Calu3 (cell line): ENCODE data around the gene ZXDC. TPM values are rescaled to one million over a fixed set of nuclear protein-coding genes. Genes with fewer than 3 reads are reported as not detected.

Experiments used
- BruUV-seq: library from RNA; stranded (reverse); fragments of 400-500 nt; replicated peaks from 2 replicates; lab custom pipeline; 2021; lab: Mats Ljungman, UMichigan
- CTCF ChIA-PET: fragments of 300-600 bp; sonication (Branson Sonifier 250); formaldehyde crosslinking; loops from one replicate; lab custom pipeline; 2022; ENCODE audit warnings: antibody characterized with exemption; lab: Charles Lee
- DNase-seq: peaks from one replicate; pipeline ENCODE4 v3.0.0; 2022
- H3K27ac Mint-ChIP-seq: one replicate; pipeline ENCODE4 v1.8.0; 2022; ENCODE audit warnings: mixed read lengths; ENCODE audit not compliant: unreplicated experiment
- H3K27me3 Mint-ChIP-seq: one replicate; pipeline ENCODE4 v1.8.0; 2022; ENCODE audit warnings: mixed read lengths; ENCODE audit not compliant: unreplicated experiment
- H3K36me3 Mint-ChIP-seq: one replicate; pipeline ENCODE4 v1.8.0; 2022; ENCODE audit warnings: mild to moderate bottlenecking, moderate library complexity, mixed read lengths; ENCODE audit not compliant: insufficient read depth, unreplicated experiment
- H3K4me1 Mint-ChIP-seq: one replicate; pipeline ENCODE4 v1.8.0; 2022; ENCODE audit warnings: mild to moderate bottlenecking, low read depth, mixed read lengths; ENCODE audit not compliant: unreplicated experiment
- H3K4me3 Mint-ChIP-seq: one replicate; pipeline ENCODE4 v1.8.0; 2022; ENCODE audit warnings: mild to moderate bottlenecking, low read depth, moderate library complexity, mixed read lengths; ENCODE audit not compliant: unreplicated experiment
- H3K9me3 Mint-ChIP-seq: one replicate; pipeline ENCODE4 v1.8.0; 2022; ENCODE audit warnings: low read depth, mixed read lengths; ENCODE audit not compliant: unreplicated experiment
- intact Hi-C: fragments of 100-400 bp; cut with micrococcal nuclease; formaldehyde crosslinking; loops from one replicate; pipeline ENCODE4 v1.10.0; 2022; ENCODE audit not compliant: unreplicated experiment
- total RNA-seq: library from RNA; stranded (reverse); gene quantifications from 2 replicates; pipeline ENCODE4 v1.2.3, GENCODE V29; 2022
- TF ChIP-seq, protein P1 (sequence below): fragments of 200-600 bp; IDR thresholded peaks from one replicate; pipeline ENCODE4 v1.8.0; 2022; ENCODE audit warnings: antibody characterized with exemption; ENCODE audit not compliant: unreplicated experiment

Gene ZXDC
- total RNA-seq, 1 experiment from 2014 or later, result 63.8 TPM

DNA sequence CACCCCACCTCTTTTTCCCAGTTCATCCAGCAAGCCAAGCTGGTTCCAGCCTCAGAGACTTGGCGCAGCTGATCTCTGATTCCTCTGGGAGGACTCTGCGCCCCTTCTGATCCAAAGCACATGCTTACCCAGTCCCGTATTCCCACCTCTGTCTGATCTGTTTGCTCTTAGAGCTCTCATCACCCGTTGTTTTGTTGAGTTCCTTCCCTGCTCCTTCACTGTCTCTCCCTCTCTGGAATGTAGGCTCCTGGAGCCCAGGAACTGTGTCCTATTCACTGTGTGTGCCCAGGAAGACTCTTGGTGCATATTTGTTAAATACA, 1.3 kb upstream of the ZXDC start:
- TF ChIP-seq, protein P1, sequence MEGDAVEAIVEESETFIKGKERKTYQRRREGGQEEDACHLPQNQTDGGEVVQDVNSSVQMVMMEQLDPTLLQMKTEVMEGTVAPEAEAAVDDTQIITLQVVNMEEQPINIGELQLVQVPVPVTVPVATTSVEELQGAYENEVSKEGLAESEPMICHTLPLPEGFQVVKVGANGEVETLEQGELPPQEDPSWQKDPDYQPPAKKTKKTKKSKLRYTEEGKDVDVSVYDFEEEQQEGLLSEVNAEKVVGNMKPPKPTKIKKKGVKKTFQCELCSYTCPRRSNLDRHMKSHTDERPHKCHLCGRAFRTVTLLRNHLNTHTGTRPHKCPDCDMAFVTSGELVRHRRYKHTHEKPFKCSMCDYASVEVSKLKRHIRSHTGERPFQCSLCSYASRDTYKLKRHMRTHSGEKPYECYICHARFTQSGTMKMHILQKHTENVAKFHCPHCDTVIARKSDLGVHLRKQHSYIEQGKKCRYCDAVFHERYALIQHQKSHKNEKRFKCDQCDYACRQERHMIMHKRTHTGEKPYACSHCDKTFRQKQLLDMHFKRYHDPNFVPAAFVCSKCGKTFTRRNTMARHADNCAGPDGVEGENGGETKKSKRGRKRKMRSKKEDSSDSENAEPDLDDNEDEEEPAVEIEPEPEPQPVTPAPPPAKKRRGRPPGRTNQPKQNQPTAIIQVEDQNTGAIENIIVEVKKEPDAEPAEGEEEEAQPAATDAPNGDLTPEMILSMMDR, result no peak
- peak overlapping the region; percentile 84 for H3K27ac Mint-ChIP-seq

DNA sequence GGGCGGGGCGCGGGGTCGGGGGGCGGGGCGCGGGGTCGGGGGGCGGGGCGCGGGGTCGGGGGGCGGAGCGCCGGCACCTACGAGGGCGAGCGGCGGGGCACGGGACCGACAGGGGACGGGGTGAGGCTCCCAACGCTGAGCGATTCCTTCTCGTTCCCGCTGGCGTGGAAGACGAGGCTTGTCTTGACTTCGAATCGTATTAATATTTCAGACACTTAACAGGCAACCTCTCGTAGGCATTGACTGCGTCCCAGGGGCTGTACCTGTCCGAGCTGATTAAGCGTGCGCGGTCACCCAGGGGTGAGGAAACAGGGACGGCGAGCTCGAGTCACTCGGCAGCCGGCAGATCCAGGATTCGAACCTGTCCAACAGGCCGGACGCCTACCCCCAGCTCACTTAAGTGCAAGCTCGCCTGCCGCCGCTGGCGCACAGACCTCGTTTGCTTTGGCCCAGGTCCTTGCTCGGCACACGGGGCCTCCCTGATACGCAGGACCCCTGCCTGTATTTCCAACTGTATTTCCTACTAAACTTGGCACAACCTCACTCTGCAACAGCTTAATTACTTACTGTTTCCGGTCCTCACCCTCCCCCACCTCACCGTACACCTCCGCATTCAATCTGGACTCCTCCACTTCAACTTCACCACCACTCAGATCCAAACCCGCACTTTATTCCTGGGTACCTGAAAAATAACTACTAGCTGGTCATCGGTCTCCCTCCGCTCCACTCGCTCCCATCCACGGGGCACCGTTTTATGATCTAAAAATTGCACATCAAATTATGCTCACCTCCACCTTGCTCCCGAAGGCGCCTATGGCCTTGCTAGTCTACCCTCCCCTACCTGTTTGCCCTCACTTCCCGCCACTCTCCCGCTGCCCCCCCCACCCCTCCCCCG, 722 bp upstream of the ZXDC start:
- H3K4me3 Mint-ChIP-seq, result peak overlapping the region; percentile 76
- H3K27me3 Mint-ChIP-seq, result peaks cover 7% of the 10 kb centered on the region
- intact Hi-C loops, result loop anchor here (10.0 kb wide), 1 partner anchor 202 kb away; no protein-coding TSS in a partner anchor
- peaks cover 58% of the 10 kb centered on the region for H3K36me3 Mint-ChIP-seq
- peaks cover 35% of the 10 kb centered on the region for H3K4me1 Mint-ChIP-seq
- BruUV-seq, result TSS peak; percentile 91
- H3K9me3 Mint-ChIP-seq, result no peaks in the 10 kb centered on the region
- TF ChIP-seq, protein P1, result no peak
- CTCF ChIA-PET, result interaction anchor here (0.9 to 1.5 kb wide), 4 partner anchors 13 to 84 kb away, joined by 3 to 6 read pairs (median 4); no protein-coding TSS in a partner anchor
- peak; percentile 78 for DNase-seq
- peak overlapping the region; percentile 84 for H3K27ac Mint-ChIP-seq

More for the DNA sequence above, 1.3 kb upstream of the ZXDC start:
- Mint-ChIP-seq H3K9me3 (no peaks in the 10 kb centered on the region), H3K4me3 (peak overlapping the region; percentile 76), H3K36me3 (peaks cover 53% of the 10 kb centered on the region), H3K27me3 (peaks cover 8% of the 10 kb centered on the region), H3K4me1 (peaks cover 34% of the 10 kb centered on the region)
- intact Hi-C loops, result loop anchor here (10.0 kb wide), 1 partner anchor 202 kb away; no protein-coding TSS in a partner anchor
- no peak for DNase-seq
- no TSS peak for BruUV-seq
- CTCF ChIA-PET, result no interaction called here

DNA sequence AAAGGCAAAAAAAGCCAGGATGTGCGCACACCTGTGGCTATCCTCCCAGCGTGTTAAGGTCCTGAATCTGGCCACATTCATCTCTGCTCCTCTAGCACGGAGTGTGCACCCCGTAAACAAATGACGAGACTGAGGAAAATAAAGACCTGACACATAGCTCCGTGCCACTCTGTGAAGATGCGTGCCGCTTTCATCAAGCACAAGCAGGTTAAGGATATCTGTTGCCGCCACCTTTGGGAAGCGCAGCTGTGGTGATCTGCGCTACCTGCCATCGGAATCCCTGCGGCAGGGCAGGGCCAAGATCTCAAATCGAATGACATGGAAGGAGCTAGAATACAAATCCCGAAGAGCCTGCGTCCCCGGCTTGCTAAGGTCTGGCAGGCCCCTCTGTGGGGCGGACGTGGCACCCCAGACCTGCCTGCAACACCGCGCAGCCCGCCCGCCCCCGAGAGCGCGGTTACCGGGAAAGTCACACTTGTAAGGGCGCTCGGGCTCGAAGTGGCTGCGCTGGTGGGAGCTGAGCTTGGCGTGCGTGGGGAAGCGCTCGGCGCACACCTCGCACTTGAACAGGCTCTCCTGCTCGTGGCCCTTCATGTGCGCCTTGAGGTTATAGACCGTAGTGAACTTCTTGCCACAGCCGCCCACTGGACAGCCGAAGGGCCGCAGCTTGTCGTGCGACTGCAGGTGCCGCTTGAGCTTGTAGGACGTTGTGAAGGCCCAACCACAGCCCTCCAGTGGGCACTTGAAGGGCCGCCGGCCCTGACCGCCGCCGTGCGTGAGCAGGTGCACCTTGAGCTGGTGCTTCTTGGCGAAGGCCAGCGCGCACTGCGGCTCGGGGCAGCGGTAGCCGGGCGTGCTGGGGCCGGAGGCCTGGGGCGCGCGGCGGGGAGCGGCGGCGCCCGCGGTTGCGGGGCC, 936 bp downstream of the ZXDC start:
- Mint-ChIP-seq H3K27ac (peak overlapping the region; percentile 82), H3K4me1 (peaks cover 35% of the 10 kb centered on the region), H3K9me3 (no peaks in the 10 kb centered on the region), H3K36me3 (peaks cover 73% of the 10 kb centered on the region), H3K4me3 (peak overlapping the region; percentile 76), H3K27me3 (no peaks in the 10 kb centered on the region)
- CTCF ChIA-PET, result interaction anchor here (0.6 to 1.5 kb wide), 6 partner anchors 15 to 1327 kb away, joined by 3 to 6 read pairs (median 3); no protein-coding TSS in a partner anchor
- TF ChIP-seq, protein P1, result peak; percentile 45
- intact Hi-C loops, result loop anchor here (1.0 to 10.0 kb wide), 3 partner anchors 77 to 340 kb away; no protein-coding TSS in a partner anchor
- DNase-seq, result peak; percentile 72
- TSS peak; percentile 35 for BruUV-seq
